ENCODE data around the gene MUSK.
"Not testable (repeated sequence)": the region's sequence is repeated elsewhere in the genome, so short reads cannot be mapped to it uniquely, and the experiment has no call there.

MUSK gene

DNA sequence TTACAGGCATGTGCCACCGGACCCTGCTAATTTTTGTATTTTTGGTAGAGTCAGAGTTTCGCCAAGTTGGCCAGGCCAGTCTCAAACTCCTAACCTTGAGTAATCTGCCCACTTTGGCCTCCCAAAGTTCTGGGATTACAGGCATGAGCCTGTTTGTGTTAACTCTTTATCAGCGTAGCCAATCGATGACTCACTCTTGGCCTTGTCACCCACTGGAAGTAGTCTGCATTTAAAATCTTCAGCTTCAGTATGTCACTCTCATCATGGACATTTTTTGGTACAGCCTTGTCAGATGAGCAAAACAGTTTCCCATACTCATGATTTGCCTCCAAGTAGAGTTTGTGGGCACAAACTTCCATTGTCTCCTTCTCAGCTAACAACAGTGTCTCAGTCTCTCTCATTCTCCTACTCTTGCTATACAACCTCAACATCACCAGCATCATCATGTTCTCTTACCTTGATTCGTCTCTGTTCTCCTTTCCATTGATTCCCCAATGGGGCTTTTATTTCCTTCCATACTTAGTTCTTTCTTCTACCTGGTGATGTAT lies 22.5 kb downstream of the MUSK start:
- no peaks in the 10 kb centered on the region for H3K27me3 ChIP-seq (replicated peaks; ENCODE audit: control insufficient read depth, insufficient read depth, low read length)
- TF ChIP-seq, protein P1, sequence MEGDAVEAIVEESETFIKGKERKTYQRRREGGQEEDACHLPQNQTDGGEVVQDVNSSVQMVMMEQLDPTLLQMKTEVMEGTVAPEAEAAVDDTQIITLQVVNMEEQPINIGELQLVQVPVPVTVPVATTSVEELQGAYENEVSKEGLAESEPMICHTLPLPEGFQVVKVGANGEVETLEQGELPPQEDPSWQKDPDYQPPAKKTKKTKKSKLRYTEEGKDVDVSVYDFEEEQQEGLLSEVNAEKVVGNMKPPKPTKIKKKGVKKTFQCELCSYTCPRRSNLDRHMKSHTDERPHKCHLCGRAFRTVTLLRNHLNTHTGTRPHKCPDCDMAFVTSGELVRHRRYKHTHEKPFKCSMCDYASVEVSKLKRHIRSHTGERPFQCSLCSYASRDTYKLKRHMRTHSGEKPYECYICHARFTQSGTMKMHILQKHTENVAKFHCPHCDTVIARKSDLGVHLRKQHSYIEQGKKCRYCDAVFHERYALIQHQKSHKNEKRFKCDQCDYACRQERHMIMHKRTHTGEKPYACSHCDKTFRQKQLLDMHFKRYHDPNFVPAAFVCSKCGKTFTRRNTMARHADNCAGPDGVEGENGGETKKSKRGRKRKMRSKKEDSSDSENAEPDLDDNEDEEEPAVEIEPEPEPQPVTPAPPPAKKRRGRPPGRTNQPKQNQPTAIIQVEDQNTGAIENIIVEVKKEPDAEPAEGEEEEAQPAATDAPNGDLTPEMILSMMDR (IDR thresholded peaks at IDR 0.05; ENCODE audit: insufficient read depth, low read length, poor library complexity, severe bottlenecking) = no peak
- no peak overlapping the region for H3K4me3 ChIP-seq (replicated peaks; ENCODE audit: low read depth, low read length)
- H3K36me3 ChIP-seq (ENCODE audit: control insufficient read depth, insufficient read depth, low read length) = no peaks in the 10 kb centered on the region
- DNase-seq (ENCODE audit: extremely low read depth, insufficient read length) = no peak

DNA sequence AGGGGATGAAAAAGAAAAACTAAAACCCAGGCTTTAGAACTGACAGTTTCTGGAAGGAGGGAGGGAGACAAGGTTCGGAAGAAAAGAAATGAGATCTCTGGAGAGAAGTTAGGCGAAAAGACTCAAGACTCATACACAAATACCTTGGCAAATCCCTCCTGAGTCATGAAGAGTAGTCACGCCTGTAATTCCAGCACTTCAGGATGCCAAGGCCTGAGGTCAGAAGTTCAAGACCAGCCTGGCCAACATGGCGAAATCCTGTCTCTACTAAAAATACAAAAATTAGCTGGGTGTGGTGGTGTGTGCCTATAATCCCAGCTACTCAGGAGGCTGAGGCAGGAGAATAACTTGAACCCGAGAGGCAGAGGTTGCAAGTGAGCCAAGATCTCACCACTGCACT lies 27.3 kb downstream of the MUSK start:
- not testable (repeated sequence) for H3K36me3 ChIP-seq (ENCODE audit: control insufficient read depth, insufficient read depth, low read length); DNase-seq (ENCODE audit: extremely low read depth, insufficient read length); H3K4me3 ChIP-seq (replicated peaks; ENCODE audit: low read depth, low read length); H3K27me3 ChIP-seq (replicated peaks; ENCODE audit: control insufficient read depth, insufficient read depth, low read length)

DNA sequence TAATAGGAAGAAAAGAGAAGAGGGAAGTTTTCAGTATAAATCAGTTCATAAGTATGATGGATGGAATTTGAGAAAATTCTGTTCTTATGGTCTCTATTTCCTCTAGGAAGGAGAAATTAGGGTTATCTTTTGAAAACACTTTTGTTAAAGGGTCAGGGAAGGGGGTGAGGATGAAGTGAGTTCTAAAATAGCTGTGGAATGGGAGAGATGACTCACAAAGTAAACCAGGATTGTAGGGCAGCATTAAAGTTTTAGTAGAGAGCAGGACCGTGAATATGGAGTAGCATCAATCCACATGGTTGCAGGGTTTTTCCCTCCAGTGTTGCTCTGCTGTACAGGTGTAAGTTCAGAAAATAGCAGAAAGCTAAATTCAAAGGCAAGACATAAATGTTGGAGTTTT lies 32.4 kb downstream of the MUSK start:
- H3K4me3 ChIP-seq (replicated peaks; ENCODE audit: low read depth, low read length) = no peak overlapping the region
- no peak for DNase-seq (ENCODE audit: extremely low read depth, insufficient read length)
- H3K36me3 ChIP-seq (ENCODE audit: control insufficient read depth, insufficient read depth, low read length) = no peaks in the 10 kb centered on the region
- TF ChIP-seq, protein P1 (IDR thresholded peaks at IDR 0.05; ENCODE audit: insufficient read depth, low read length, poor library complexity, severe bottlenecking) = no peak
- H3K27me3 ChIP-seq (replicated peaks; ENCODE audit: control insufficient read depth, insufficient read depth, low read length) = no peaks in the 10 kb centered on the region

DNA sequence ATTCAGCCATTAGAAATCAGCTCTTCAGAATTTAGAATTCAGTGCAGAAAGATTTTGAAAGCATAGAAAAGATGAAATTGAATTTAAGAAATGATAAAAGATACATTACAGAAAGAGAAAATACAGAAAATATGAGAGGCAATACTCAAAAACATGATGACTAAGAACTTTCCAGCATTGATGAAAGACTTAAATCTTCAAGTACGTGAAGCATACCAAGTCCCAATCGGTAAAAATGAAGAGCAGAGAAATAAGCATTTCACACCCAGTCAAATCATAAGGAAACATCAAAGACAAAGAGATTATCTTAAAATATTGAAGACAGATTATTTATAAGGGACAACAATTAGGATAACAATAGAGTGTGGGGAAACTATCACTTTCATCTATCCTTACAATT lies 35.1 kb downstream of the MUSK start:
- H3K36me3 ChIP-seq (ENCODE audit: control insufficient read depth, insufficient read depth, low read length) = no peaks in the 10 kb centered on the region
- DNase-seq (ENCODE audit: extremely low read depth, insufficient read length) = no peak
- H3K27me3 ChIP-seq (replicated peaks; ENCODE audit: control insufficient read depth, insufficient read depth, low read length) = no peaks in the 10 kb centered on the region
- TF ChIP-seq, protein P1 (IDR thresholded peaks at IDR 0.05; ENCODE audit: insufficient read depth, low read length, poor library complexity, severe bottlenecking) = no peak
- H3K4me3 ChIP-seq (replicated peaks; ENCODE audit: low read depth, low read length) = no peak overlapping the region

DNA sequence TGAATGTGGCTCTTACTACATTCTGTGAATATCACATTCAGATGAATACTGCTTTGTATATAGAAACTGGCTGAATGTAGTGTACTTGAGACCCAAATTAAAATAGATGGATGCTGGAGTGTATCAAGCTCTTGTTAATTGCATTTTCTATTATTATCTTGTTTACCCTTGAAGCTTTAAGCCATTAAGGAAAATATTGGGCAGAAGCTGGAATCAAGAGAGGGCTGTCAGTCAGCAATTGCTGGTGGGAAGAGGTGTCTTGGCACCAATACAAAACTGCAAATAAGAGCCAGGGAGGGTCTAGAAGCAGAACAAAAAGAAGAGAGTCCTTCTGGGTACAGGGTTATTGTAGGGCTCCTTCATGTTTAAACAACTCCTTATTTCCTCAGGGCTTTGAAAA lies 38.8 kb downstream of the MUSK start:
- Histone ChIP-seq H3K4me3 (replicated peaks; ENCODE audit: low read depth, low read length) (no peak overlapping the region), H3K27me3 (replicated peaks; ENCODE audit: control insufficient read depth, insufficient read depth, low read length) (no peaks in the 10 kb centered on the region), H3K36me3 (ENCODE audit: control insufficient read depth, insufficient read depth, low read length) (no peaks in the 10 kb centered on the region)
- TF ChIP-seq, protein P1 (IDR thresholded peaks at IDR 0.05; ENCODE audit: insufficient read depth, low read length, poor library complexity, severe bottlenecking) = no peak
- no peak for DNase-seq (ENCODE audit: extremely low read depth, insufficient read length)

DNA sequence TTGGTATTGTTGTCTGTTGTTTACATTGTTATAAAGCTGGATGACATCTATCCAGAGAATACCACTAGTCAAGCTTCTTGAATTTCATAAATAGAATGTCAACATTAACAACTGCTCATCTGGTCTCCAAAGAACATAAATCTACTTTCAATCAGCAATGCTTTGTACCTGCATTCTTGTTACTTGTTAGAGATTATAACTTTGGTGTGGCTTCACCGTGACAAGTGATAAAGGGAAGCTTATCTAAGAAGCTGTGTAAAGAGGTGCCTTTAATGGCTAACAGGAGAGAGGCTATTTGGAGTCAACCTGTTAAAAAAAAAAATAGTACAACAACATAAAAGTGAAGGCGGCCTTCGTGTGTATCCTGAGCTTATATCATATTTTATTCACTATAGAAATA lies 41.8 kb downstream of the MUSK start:
- Histone ChIP-seq H3K27me3 (replicated peaks; ENCODE audit: control insufficient read depth, insufficient read depth, low read length) (no peaks in the 10 kb centered on the region), H3K36me3 (ENCODE audit: control insufficient read depth, insufficient read depth, low read length) (no peaks in the 10 kb centered on the region), H3K4me3 (replicated peaks; ENCODE audit: low read depth, low read length) (no peak overlapping the region)
- DNase-seq (ENCODE audit: extremely low read depth, insufficient read length) = no peak
- TF ChIP-seq, protein P1 (IDR thresholded peaks at IDR 0.05; ENCODE audit: insufficient read depth, low read length, poor library complexity, severe bottlenecking) = no peak
